ELF-1 (cell line): Measurements from ENCODE around the gene HNRNPD.
"Not testable (repeated sequence)": the region's sequence is repeated elsewhere in the genome, so short reads cannot be mapped to it uniquely, and the experiment has no call there.

Experiments
- DNase-seq: peaks from one replicate; pipeline ENCODE4 v3.0.0-alpha.2; 2016; ENCODE audit warnings: low read depth, low spot score

Gene HNRNPD, protein sequence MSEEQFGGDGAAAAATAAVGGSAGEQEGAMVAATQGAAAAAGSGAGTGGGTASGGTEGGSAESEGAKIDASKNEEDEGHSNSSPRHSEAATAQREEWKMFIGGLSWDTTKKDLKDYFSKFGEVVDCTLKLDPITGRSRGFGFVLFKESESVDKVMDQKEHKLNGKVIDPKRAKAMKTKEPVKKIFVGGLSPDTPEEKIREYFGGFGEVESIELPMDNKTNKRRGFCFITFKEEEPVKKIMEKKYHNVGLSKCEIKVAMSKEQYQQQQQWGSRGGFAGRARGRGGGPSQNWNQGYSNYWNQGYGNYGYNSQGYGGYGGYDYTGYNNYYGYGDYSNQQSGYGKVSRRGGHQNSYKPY

DNA sequence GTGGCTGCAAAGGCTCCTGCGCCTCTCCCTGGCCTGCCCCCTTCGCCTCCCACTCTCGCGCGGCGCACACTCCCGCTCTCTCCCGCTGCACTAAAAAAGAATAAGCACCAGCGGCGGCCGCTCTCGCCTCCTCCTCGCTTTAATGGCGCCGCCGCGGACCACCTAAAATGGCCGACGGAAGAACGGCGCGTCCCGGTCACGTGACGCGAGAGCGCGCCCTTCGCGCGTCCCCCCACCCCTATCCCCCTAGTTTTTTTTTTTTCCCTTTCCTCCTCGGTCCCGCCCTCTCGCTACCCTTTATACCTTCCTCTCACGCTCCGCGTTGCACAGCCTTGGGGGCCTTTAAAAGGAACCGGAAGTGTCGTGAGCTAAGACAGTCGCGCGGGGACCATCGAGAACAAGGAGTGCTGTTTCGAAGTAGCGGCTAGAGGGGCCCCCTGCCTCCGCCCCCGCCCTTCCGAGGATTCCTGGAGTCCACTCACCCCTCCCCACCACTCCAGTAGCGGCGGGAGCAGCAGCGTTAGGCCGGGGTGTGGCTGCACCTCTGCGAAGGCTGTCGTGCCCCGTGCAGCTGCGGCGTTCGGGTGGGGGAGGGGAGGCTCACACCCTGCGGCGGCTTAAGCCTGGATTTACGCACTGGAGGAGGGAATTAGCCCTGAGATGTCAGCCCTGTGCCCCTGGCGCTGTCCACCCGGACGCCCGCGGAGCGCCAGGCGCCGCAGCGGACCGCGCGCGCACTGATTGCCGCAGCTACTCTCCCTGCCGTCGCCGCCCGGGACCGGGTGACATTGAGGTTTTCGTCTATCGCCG lies at the start of gene HNRNPD:
Gene HNRNPD, minus strand, starts transcription at position 176 of the 810 bp plus-strand sequence. CDS start 313 bp downstream, outside the sequence.
- DNase-seq, result peak; percentile 100

DNA sequence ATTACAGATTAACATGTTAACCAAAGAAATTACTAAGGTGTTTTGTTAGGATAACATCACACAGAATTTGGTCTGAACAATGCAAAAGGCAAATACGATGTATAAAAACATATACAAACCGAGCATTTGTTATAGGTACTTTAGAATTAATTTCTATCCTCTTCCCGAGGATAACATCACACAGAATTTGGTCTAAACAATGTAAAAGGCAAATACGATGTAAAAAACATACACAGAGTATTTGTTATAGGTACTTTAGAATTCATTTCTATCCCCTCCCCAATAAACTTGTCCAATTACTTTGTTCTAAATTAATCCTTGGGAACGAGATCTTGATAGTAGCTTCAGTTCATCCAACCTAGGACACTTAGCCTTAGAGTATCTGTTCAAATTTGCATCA lies 48.8 kb upstream of the HNRNPD start:
- no peak for DNase-seq

DNA sequence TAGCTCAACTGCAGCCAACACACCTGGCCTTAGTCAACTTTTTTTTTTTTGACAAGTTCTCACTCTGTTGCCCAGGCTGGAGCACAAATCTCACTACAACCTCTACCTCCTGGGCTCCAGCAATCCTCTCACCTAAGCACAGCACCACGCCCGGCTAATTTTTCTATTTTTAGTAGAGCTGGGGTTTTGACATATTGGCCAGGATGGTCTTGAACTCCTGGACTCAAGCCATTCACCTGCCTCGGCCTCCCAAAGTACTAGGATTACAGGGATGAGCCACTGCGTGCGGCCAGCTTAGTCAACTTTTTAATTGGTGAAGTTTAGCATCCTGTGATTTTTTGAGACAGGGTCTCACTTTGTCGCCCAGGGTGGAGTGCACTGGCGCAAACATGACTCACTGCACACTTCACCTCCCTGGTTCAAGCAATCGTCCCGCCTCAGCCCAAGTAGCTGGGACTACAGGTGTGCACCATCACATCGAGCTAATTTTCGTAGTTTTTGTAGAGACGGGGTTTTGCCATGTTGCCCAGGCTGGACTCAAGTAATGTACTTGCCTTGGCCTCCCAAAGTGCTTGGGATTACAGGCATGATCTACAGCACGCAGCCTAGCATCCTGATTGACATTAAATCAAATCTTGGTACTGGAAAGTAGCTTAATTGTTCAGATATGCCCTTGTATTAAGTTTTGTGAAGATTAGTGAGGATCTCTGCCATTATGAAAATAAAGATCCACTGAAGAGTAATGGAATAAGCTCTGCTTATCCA lies 48.2 kb upstream of the HNRNPD start:
- peak; percentile 37 for DNase-seq

DNA sequence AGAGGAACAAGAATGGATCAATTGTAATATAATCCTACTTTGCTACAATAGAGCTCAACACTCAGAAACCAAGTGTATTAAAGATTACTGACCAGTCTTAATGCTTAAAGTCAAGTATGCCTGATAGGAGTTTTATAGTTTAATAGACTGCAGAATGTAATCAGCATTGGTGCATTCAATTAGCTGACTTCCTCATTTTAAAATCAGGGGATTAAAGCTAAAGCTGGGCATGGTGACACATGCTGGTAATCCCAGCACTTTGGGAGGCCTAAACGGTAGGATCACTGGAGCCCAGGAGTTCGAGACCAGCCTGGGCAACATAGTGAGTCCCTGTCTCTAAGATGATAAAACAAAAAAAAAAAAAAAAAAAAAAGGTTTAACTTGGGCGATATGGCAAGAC lies 45.7 kb upstream of the HNRNPD start:
- DNase-seq, result no peak

DNA sequence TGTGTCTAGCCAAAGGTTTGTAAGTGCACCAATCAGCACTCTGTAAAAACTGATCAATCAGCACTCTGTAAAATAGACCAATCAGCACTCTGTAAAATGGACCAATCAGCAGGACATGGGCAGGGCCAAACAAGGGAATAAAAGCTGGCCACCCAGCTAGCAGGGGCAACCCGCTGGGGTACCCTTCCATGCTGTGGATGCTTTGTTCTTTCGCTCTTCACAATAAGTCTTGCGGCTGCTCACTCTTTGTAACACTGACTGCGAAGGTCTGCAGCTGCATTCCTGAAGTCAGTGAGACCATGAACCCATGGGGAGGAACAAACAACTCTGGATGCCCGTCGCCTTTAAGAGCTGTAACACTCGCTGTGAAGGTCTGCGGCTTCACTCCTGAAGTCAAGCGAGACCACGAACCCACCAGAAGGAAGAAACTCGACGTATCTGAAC lies 42.2 kb upstream of the HNRNPD start:
- DNase-seq, result peak; percentile 54

DNA sequence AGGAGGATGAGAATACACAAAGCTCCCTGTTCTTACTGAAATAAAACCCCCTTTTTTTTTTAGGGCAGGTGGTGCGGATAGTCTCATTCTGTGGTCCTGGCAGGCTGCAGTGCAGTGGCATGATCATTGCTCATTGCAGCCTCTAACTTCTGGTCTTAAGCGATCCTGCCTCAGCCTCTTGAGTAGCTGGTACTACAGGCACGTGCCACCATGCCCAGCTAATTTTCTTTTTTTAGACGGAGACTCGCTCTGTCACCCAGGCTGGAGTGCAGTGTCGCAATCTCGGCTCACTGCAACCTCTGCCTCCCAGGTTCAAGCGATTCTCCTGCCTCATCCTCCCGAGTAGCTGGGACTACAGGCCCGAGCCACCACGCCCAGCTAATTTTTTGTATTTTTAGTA lies 41.3 kb upstream of the HNRNPD start:
- not testable (repeated sequence) for DNase-seq

DNA sequence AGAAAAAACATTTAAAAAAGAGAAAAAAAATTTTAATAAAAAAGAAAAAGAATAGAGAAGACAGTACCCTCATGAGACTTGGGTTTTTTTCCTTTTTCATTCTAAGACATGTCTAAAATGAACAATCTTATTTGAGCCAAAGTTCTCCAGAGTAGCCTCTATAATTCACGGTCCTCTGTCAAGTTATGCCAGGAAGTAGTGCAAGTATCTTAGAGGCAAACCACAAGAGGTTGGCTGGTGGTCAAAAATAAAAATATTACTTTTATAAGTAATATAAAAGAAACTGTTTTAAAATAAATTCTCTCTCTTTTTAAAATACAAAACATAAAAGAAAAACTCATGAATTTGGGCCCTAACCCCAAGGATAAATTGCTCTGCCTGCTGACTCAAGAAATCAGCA lies 29.9 kb upstream of the HNRNPD start:
- no peak for DNase-seq

DNA sequence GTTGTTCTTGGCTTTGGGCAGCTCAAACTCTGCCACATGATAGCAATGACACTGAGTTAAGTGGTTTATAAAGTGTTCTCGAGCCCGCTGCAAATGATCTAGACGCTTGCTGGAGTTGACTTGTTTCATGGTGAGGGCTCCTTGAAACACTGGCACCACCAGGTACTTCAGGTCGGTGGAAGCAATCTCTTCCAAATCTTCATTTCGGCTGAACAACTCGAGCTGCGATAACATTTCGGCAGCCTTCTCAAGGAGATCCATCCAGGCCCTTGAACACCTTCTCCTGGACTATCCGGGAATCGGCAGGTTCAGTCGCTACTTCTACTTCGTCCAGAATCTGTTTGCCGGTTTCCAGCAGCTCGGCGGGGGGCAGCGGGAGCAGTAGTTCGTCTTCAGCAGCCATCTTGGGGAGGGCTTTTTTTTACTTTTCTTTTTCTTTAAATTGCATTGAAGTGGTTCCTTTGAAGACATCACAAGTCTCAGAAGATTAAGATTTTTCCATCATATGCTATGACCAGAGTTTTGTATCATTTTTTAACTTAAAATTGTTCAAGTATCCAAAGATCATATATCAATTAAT lies 28.5 kb upstream of the HNRNPD start:
- DNase-seq, result no peak

DNA sequence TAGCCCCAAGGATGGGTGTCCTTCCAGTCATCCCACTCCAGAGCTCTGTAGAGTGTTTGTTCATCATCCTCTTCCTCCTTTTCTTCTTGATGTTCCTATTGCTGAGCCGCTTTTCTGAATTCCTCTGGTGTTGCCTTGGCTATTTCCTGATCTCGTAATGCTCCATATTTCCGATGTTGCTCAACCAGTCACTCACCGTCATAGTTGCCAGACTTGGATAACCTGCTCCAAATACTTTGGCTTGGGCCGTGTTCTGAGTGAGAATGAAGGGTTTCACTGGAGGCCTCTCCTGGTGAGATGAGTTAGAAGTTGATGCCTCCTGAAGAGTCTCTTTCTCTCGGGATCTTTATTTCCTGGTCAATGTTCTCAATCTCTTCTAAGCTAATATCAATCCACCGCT lies 27.8 kb upstream of the HNRNPD start:
- DNase-seq, result no peak

DNA sequence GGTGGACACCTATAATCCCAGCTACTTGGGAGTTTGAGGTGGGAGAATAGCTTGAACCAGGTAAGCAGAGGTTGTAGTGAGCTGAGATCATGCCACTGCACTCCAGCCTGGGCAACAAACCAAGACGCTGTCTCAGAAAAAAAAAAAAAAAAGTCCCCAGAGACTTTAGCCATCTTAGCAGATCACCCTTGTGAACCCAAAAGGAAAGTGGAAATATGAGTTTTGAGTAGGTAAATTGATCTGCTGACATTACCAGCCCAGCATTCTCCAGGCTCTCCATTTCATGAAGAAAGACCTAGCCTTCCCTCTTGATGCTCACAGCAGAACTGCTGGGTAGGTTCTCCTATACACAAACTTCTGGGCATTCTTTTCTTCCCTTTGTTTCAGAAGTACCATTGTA lies 24.5 kb upstream of the HNRNPD start:
- no peak for DNase-seq

DNA sequence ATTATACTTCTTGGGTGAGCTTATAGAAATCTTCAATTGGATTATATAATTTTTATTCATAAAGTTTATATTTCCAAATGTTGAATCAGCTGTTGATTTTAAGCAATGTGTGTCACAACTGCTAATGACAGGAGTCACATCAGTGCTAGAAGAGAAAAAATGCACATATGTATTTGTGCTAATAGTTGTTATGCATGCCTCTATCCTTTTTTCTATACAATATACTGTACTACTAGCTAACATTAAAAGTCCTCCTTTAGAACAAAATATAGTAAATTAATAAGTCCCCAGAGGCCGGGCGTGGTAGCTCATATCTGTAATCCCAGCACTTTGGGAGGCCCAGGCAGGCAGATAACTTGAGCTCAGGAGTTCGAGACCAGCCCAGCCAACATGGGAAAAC lies 23.7 kb upstream of the HNRNPD start:
- DNase-seq, result no peak

DNA sequence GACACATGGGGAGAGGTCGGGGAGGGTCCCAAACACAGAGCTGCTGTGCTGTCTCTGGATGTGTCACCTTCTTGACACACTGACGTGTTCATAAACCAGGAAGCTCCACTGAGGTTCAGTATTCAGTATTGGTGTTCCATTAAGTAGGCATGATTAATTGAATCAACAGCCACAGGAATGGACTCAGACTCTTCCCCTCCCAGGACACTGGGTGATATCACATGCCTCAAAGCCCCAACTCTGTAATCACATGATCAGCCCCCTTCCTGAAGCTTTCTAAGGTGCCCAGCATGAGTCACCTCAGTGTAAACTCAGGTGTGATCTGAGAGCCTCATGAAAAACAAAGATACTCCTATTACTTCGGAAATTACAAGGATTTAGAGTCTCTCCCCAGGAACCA lies 21.1 kb upstream of the HNRNPD start:
- no peak for DNase-seq

DNA sequence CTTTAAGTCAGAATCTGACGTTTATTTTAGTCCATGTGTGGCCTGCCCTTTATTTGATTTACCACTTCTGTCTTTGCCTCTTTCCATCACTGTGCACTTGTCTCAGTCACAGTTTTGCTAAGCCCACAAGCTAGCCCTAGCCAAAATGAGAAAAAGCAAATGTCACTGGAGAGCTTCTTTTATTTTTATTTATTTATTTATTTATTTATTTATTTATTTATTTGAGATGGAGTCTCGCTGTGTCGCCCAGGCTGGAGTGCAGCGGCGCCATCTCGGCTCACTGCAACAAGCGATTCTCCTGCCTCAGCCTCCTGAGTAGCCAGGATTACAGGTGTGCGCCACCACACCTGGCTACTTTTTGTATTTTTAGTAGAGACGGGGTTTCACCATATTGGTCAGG lies 16.3 kb upstream of the HNRNPD start:
- DNase-seq, result not testable (repeated sequence)

DNA sequence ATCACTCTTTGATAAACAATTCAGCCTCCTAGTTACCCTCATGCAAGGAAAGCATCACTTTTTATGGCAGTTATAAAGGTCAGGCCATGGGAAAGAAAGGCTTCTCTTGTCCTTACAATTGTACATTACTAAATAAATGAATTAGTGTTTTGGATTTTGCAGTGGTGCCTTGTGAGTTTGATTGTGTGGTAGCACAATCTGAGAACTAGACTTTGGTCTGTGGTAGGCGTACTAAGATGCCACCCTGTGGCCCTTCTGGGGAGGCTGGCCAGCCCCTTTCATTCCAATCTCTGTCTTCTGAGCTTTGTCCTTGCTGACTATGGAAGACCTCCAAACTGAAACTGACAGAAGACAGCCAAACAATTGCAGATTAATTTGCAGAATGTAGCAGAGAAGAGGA lies 14.6 kb upstream of the HNRNPD start:
- DNase-seq, result no peak

DNA sequence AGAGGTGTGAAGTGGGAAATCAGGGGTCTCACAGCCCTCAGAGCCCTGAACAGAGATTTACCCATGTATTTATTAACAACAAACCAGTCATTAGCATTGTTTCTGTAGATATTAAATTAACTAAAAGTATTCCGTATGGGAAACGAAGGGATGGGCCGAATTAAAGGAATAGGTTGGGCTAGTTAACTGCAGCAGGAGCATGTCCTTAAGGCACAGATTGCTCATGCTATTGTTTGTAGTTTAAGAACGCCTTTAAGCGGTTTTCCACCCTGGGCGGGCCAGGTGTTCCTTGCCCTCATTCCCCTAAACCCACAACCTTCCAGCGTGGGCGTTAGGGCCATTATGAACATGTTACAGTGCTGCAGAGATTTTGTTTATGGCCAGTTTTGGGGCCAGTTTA lies 12.5 kb upstream of the HNRNPD start:
- DNase-seq, result not testable (repeated sequence)

DNA sequence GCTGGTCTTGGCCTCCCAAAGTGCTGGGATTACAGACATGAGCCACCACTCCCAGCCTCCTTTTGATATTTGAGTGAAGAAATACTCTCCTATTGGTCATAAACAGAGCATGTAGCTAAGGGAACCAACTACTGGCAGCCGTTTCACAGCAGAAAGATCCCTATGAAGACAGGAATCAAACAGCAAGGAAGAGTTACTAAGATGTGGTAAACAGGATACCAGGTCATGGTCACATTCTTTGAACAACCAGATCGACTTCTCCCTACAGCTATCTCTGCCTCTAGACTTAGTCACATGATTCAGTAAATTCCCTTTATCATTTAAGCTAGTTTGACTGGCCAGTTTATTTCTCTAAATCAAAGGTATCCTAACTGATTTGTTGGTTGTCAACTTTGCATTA lies 9.0 kb upstream of the HNRNPD start:
- no peak for DNase-seq

DNA sequence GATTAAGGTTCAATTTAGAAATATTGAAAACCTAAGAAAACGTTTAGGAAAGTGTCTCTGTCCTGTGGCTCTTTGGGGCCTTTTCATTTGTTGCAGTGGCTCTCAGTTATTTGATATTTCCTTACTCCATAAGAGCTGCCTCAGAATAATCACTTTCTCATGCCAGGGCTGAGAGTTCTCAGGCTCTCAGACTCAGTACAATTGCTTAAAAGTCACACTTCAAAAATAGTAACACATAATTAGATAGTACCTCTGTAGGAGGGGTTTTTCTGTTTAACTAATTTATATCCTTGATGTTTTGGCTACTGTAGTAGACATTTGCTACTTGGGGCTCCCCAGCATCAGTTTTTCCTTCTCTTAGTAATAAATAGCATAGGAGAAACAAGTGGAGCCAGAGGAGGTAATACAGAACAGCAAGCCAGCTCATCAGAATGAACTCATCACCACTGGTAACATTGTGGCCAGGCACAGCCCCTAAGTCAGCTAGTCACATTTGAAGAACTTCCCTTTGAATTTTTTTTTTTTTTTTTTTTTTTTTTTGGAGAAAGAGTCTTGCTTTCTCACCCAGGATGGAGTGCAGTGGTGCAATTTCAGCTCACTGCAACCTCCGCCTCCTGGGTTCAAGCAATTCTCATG lies 8.0 kb upstream of the HNRNPD start:
- no peak for DNase-seq

DNA sequence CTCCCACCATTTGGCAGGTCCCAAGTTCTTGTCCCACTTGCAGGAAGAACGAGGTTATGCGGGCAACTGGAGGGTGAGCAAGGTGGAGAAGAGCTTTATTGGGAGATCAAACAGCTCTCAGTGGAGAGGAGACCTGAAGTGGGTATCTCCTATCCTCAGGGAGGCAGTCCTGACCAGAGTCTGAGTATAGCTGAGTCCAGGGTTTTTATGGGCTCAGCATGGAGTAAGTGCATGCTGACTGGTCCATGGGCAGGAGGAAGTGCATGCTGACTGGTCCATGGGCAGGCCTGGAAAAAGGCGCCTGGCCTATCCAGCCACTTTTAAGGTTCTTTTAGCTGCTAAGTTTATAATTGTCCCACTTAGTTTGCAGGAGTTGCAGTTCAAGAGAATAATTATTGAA lies 7.4 kb upstream of the HNRNPD start:
- DNase-seq, result no peak

DNA sequence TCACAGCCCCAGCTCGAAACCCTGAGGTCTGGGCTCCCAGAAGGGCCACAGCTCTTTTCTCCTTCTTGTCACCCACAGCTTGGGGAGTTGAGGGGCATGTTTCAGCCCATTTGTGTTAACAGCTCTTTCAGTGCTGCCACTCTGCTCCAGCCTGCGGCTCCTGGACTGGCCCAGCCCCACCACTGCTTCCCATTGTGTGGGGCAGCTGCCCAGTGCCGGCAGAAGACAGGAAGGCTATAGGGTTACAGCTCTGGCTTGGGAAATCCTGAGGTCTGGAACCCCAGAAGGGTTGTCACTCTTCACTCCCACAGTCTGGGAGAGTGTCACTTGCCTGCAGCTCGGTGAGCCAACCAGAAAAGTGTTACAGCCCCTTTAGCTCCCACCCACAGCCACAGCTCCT lies 7.0 kb upstream of the HNRNPD start:
- DNase-seq, result no peak

DNA sequence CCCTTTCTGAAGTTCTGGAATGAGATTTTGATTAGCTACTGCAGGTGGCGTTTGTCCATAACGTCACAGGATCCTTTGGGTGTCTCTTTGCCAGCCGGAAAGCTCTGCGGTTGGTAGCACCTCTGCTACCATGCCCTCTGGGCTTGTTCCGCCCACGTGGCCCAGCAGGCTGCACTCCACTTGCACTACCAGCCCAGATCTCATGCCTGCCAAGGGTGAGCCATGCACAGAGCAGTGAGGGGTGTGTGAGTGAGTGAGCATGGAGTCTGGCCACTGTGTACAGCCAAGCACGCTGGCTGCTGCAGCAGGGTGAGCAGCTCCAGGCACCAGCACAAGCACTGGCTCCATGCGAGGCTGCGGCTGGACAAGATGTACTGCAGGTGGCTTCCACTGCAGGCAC lies 6.6 kb upstream of the HNRNPD start:
- DNase-seq, result no peak

DNA sequence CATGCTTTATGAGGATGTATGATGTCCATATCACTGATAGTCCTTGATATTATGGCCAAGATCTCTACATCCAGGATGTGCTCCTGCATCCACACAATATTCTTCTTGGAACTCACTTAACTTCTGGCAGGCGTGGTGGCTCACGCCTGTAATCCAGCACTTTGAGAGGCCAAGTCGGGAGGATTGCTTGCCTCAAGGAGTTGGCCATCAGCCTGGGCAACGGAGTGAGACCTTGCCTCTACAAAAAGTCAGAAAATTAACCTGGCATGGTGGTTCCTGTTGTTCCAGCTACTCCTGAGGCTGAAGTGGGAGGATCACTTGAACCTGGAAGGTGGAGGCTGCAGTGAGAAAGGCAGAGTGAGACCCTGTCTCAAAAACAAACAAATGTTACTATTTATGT lies 2.3 kb upstream of the HNRNPD start:
- DNase-seq, result peak; percentile 8

DNA sequence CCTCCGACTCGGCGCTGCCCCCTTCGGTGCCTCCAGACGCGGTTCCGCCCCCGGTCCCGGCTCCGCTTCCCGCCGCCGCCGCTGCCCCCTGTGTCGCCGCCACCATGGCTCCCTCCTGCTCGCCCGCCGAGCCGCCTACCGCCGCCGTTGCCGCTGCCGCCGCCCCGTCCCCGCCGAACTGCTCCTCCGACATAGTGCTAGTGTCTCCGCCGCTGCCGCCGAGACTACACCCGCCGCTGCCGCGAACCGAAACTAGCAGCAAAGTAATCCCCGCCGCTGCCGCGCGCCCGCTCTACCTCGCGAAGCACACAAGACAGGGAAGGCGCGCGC lies 340 bp downstream of the HNRNPD start:
- DNase-seq, result no peak
